GM19193 (cell line): Measurements from ENCODE around the gene B9D1.

Source experiments
- POLR2A ChIP-seq: IDR thresholded peaks from 4 replicates; pipeline ENCODE4 v1.6.1; 2011; ENCODE audit not compliant: insufficient read depth, insufficient read length; ENCODE audit errors: extremely low read depth

B9D1 gene

DNA sequence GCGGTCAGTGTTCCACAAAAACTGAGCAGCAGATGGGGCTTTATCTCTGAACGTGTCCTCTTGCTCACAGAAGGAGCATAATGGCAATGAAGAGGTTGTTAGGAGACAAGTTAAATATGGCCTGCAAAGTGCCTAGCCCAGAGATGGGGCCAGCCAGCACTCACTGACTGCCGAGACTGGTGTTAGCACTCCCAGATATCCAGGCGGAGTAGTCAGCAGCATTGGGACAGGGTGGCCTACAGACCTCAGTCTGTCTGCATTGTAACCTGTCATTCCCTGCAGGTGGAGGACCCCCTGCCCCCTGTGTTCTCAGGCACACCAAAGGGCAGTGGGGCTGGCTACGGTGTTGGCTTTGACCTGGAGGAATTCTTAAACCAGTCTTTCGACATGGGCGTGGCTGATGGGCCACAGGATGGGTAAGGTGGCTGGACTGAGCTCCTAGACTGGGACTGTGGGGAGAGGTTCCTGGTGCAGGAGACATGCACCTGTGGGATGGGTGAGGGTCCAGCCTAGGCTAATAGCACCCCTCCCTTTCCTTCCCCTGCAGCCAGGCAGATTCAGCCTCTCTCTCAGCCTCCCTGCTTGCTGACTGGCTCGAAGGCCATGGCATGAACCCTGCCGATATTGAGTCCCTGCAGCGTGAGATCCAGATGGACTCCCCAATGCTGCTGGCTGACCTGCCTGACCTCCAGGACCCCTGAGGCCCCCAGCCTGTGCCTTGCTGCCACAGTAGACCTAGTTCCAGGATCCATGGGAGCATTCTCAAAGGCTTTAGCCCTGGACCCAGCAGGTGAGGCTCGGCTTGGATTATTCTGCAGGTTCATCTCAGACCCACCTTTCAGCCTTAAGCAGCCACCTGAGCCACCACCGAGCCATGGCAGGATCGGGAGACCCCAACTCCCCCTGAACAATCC, 20.3 kb upstream of the B9D1 start:
- no peak for TF ChIP-seq POLR2A

DNA sequence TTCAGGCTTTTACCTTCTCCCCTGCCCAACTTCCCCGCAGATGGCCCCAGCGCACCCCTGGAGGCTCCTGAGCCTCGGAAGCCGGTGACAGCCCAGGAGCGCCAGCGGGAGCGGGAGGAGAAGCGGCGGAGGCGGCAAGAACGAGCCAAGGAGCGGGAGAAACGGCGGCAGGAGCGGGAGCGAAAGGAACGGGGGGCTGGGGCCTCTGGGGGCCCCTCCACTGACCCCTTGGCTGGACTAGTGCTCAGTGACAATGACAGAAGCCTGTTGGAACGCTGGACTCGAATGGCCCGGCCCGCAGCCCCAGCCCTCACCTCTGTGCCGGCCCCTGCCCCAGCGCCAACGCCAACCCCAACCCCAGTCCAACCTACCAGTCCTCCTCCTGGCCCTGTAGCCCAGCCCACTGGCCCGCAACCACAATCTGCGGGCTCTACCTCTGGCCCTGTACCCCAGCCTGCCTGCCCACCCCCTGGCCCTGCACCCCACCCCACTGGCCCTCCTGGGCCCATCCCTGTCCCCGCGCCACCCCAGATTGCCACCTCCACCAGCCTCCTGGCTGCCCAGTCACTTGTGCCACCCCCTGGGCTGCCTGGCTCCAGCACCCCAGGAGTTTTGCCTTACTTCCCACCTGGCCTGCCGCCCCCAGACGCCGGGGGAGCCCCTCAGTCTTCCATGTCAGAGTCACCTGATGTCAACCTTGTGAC, 19.4 kb upstream of the B9D1 start:
- TF ChIP-seq POLR2A: no peak

GRCh38 chr17:19381361-19381740, 18.8 kb upstream of the B9D1 start:
- TF ChIP-seq POLR2A: no peak

DNA sequence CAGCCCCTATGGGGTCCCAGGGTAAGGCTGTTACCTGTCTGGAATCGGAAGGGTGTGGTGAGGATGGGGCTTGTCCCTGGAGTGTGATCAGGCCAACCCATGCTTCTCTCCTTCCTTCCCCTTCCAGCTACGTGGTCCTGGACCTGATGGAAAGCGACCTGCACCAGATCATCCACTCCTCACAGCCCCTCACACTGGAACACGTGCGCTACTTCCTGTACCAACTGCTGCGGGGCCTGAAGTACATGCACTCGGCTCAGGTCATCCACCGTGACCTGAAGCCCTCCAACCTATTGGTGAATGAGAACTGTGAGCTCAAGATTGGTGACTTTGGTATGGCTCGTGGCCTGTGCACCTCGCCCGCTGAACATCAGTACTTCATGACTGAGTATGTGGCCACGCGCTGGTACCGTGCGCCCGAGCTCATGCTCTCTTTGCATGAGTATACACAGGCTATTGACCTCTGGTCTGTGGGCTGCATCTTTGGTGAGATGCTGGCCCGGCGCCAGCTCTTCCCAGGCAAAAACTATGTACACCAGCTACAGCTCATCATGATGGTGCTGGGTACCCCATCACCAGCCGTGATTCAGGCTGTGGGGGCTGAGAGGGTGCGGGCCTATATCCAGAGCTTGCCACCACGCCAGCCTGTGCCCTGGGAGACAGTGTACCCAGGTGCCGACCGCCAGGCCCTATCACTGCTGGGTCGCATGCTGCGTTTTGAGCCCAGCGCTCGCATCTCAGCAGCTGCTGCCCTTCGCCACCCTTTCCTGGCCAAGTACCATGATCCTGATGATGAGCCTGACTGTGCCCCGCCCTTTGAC, 18.2 kb upstream of the B9D1 start:
- no peak for TF ChIP-seq POLR2A

DNA sequence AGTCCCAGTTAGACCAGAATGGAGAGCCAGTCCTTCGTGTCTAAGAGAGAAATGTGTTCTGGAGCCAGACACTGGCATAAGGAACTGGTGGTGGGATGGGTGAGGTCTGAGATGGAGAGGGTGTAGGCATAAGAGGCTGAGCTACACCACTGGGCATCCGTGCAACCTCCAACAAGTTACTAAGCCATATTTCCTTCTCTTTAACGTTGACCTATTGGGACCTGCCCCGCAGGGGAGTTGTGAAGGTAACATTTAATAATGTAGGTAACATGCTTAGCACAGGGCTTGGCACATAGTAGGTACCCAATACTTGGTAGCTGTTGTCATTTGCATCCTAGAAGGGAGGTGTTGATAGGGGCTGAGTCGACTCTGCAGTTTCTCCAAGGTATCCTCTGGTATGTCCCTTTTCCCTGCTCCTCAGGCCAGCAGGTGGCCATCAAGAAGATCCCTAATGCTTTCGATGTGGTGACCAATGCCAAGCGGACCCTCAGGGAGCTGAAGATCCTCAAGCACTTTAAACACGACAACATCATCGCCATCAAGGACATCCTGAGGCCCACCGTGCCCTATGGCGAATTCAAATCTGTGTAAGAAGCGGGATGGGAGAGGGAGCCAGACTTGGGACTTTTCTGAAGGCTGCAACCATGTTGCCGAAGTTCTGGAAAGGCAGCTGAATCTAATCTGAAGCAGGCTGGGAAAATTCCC, 17.0 kb upstream of the B9D1 start:
- TF ChIP-seq POLR2A: no peak

DNA sequence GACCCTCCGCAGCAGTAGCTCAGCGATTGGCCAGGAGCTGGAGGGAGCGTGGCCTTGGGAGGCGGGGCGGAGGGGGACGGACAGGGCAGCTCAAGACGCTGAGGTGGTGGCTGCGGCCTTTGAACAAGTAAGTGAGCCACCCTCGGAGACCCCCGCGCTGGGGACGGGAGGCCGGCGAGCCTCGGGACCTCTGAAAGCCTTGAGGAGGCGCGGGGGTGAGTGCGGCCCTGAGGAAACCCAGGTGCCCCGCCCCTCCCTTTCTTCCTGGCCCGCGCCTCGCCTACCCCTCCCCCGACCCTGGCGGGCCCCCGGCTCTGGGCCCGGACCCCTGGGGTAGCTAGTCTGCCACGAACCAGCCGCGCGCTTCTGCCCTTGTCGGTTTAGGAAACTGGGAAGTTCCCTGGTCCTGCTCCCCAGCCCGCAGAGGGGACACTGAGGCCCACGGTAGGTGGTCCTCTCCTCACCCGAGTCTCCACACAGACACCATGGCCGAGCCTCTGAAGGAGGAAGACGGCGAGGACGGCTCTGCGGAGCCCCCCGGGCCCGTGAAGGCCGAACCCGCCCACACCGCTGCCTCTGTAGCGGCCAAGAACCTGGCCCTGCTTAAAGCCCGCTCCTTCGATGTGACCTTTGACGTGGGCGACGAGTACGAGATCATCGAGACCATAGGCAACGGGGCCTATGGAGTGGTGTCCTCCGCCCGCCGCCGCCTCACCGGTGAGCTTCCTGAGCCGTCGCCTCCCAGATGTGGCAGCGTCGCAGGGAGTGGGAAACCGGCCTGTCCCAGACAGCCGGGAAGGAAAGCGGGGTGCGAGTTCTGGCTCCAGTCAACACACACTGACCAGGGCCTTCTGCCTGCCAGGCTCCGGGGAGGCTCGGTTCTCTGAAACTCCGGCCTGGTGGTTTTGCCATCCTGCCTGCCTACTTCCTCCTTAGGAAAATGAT, 16.2 kb upstream of the B9D1 start, which contains the start of gene MAPK7:
Gene MAPK7 (plus strand): TSS at position 83 of the 945 bp plus-strand sequence. CDS start 403 bp downstream, at position 486.
- TF ChIP-seq POLR2A: no peak

DNA sequence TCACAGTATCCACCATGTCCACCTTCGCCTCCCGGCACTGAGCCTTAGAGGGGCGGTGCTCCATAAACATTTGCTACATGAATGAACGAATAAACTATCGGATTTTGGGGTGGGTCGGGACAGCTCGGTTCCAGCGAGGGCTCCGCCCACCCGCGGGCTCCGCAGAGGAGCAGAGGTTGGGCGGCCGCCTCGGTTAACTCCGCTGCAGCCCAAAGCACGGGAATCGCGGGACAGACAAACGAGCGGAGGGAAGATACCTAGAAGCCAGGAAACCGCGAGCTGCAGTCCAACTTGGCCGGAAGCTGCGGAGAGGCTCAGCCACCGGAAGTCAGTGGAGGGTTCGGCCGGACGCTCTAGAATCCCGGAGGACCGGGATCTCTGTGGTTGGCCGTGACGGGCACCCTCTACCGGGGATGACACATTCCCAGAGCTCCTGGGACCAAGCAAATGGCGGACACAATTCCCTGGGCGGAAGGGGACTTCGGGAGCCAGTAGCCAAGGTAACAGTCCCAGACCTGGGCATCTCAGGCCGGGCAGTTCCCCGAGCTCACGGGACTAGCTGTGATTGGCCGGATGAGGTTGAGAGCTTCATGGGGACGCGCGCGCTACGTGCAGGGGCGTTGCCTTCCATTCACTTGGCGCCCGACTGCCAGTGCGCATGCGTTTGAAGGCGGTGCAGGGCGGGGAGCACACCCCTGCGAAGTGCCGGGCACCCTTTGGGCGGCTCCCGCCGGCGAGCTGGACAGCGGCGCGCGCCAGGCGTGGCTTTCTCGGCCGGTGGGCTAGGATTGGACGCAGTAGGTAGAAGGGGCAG, 15.3 kb upstream of the B9D1 start:
- TF ChIP-seq POLR2A: peak; percentile 86

GRCh38 chr17:19376811-19377210, 14.3 kb upstream of the B9D1 start:
- TF ChIP-seq POLR2A: no peak

DNA sequence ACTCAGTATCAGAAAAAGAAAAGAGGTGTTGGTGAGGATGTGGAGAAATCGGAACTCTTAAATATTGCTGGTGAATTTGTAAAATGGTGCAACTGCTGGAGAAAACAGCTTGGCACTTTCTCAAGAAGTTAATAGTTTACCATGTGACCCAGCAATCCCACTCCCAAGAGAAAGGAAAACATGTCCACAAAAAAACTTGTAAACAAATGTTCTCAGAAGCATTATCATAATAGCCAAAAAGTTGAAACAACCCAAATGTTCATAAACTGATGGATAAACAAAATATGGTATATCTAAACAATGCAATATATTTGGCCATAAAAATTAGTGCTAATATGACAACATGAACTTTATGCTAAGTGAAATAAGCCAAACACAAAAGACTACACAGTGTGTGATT, 13.2 kb upstream of the B9D1 start:
- TF ChIP-seq POLR2A: no peak

DNA sequence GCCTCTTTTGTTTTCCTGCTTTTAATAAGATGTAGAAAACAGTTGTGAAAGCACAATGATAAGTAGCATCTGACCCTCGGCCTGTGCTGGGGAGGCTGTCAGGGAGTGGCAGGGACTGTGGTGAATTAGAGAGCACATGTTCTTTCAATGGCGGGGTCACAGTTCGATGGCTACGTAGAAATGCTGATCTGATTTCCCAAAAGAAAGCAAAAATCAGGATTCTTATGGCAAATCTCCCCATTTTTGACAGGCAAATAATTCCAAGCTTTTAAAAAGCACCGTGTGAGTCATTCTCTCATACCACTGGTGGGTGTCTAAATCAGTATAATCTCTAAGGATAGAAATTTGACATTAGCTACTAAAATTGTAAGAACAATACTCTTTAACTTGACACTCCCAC, 11.6 kb upstream of the B9D1 start:
- no peak for TF ChIP-seq POLR2A

GRCh38 chr17:19372866-19373504, 10.5 kb upstream of the B9D1 start:
- TF ChIP-seq POLR2A: no peak

DNA sequence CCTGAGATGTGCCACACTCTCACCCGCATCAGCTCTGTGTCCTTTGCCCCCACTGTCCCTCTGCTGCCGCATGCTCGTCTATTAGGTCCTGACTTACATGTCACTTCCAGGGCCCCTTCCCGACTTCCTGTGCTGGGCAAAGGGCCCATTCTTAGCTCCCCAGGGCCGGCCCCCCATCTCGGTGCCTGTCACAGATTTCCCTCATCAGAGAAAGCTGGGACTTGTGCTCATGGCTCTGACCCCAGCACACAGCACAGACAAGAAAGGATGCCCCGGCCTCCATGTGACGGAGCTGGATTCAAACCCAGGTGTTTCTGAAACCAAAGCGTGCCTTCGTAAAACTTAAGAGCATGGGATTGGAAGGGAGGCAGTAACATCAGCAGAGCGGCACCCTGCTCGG, 9.9 kb upstream of the B9D1 start:
- TF ChIP-seq POLR2A: no peak
